Kidney capillary endothelial cell (primary cell): ENCODE data around the gene ATP6V0C.
A peak's percentile ranks its signal among the peaks of the same experiment; 100 is the strongest.
"Not testable (repeated sequence)": the region's sequence is repeated elsewhere in the genome, so short reads cannot be mapped to it uniquely, and the experiment has no call there.

Experiments used
- DNase-seq: peaks from one replicate; pipeline ENCODE4 v3.0.0-alpha.2; 2018; ENCODE audit warnings: low spot score

ATP6V0C gene

DNA sequence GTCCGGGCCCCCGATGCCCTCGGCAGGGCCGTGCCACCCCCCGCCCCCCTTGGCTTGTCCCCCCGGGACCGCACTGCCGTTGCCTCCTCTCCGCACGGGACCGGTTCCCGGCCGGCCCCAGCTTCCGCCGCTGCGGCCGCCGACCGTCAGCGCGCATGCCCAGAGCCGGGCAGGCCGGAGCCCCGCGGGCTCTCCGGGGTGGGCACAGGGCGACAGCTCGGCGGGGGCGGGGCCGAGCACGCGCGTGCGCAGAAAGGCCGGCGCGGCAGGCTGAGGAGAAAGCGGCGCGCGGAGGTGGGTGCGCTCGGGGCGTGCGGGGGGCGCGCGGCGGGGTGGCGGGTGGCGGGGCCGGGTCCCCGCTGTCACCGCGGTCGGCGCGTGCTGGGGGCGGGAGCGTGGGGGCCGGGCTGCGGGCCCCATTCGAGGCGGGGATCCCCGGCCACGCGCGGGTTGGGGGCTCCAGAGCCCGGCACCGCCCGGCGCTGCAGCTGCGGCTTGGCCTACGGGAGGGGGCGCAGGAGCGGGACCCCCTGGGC lies 38.8 kb upstream of the ATP6V0C start, which contains the start of gene TBC1D24:
TSS of gene TBC1D24 (plus strand) at position 251 of the 536 bp plus-strand sequence. CDS start 21,022 bp downstream, outside the sequence.
- DNase-seq: peak; percentile 84

DNA sequence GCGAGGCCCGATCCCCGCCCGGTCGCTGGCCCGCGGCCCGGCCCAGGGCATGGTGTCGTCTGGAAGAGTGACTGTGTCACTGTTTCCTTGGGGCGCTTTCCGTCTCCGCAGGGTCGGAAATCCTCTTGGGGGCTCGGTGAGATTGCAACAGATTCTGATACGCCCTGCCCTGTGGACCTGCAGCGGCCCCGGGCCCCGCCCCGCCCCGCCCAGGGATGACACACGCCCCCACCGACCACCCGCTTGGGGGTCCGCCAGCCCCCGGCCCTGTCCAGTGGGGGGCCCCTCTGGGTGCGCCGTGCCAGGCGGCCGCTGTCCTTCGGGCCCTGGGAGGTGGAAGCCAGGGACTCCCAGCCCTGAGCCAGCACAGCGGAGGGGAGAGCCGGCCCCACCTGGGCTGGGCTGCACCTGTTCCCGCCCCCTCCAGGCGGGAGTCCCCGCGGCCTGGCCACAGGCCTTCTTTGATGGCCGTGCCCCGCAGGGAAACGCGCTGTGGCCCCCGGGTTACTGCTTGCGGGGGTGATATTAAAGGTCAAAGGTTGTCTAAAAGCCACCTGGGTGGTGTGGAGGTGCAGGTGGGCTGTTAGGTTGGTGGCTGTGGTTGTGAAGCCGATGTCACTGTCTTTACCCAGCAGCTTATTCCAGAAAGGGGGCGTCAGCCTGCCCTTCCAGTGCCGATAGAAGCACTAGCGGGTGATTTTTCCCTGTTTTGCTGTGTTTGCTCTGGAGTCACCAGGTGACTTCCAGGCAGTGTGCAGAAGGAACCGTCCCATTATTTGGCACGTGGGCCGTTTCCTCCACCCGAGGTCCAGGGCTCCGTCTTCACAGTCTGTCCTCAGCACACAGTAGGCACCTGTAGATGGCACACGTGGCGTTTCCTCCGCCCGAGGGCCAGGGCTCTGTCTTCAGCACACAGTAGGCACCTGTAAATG lies 38.1 kb upstream of the ATP6V0C start:
- DNase-seq: no peak

DNA sequence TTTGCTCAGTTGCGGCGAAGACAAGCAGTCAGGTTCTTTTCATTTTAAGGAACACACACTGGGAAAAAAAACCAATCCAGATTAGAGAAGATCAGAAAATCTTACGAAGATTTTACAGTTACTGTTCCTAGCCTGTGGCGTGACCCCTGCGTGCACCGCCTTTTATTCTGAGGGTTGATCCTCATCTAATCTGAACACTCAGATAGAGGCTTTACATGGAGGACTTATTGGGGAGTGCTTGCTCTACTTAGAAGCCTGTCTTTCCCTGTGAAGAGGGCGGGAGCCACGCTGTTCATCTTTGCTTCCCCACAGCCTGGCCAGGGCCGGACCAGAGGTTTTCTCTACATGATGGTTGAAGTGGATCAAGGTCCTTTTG lies 37.4 kb upstream of the ATP6V0C start:
- DNase-seq: no peak

DNA sequence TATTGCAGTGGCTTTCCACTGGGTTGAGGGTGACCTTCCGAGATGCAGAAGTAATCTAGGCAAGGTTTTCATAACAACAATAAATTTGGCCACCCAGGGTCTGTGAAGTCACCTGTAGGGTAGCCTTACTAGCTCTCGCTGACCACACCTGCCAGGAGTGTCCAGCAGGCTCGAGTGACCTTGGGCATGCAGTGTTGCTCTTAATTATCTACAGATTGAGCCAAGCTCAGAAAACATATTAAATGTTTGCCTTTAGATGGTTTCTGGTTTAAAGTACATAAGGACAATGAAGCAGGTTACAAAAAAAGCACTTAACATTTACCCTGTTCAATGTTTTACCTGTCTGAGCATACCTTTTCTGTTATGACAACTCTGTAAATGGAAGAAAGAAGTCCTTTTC lies 37.0 kb upstream of the ATP6V0C start:
- no peak for DNase-seq

DNA sequence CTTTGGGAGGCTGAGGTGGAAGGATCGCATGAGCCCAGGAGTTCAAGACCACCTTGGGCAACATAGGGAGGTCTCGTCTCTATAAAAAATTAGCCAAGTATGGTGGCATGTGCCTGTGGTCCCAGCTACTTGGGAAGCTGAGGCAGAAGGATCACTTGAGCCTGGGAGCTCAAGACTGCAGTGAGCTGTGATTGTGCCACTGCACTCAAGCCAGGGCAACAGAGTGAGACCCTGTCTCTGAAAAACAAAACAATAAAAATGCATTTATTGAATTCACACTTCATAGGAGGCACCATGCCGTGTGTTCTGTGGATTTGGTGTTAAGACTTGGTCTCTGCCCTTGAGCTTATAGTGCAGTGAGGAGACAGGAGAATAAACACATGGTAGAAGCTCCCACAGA lies 36.4 kb upstream of the ATP6V0C start:
- no peak for DNase-seq

DNA sequence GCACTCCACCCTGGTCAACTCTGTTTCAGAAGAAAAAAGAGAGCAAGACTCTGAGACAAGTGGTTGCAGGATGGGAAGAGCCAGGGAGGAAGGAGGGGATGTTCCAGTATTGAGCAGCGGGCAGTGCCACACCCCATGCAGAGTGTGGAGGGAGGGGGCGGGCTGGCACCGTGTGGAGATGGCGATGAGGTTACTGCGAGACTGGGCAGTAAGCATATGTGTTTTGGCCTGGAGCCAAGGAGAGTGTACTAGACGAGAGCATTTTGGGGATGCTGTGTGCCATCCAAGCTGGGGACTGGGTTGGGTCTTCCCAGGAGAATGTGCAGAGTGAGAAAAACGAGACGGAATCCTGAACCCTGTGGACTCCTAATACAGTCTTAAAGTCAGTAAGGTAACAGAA lies 35.5 kb upstream of the ATP6V0C start:
- no peak for DNase-seq

DNA sequence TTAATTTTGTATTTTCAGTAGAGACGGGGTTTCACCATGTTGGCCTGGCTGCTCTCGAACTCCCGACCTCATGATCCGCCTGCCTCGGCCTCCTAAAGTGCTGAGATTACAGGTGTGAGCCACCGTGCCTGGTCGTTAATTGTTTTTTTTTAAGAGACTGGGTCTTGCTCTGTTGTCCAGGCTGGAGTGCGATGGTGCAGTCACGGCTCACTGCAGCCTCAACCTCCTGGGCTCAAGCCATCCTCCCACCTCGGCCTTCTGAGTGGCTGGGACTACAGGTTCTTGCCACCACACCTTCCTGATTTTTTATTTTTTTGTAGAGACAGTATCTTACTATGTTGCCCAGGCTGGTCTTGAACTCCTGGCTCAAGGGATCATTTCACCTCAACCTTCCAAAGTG lies 33.8 kb upstream of the ATP6V0C start:
- DNase-seq: not testable (repeated sequence)

DNA sequence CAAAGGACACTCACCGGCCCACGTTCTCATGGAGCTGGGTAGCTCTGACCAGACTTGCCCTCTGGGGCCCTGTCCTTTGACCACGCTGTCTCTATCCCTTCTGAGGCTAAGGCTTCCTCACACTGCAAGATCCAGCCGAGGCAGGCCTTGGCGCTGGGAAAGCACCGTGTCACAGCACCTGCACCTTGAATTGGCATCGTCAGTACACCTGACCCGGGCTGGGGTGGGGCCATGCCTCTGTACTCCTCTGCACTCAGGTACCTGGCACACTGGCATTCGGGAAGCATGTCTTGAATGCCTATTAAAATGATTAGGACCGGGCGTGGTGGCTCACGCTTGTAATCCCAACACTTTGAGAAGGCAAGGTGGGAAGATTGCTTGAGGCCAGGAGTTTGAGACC lies 32.8 kb upstream of the ATP6V0C start:
- no peak for DNase-seq

DNA sequence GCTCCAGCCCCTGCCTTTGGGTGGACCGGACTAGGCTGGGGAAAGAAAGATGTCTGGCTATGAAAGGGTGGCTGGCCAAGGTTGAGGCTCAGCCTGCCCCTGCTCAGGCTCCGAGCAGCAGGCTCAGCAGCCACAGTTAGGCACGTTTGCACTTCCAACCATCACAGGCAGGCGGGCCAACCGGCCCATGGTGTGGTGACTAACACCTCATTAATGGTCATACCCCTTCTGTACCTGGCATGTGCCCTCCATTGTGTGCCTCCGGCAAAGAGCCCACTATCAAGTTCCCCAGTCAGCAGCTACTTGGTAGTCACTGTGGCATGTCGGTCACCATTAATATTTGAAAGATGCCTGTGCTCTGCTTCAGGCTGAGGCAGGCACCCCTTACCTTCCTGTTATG lies 32.1 kb upstream of the ATP6V0C start:
- DNase-seq: no peak

DNA sequence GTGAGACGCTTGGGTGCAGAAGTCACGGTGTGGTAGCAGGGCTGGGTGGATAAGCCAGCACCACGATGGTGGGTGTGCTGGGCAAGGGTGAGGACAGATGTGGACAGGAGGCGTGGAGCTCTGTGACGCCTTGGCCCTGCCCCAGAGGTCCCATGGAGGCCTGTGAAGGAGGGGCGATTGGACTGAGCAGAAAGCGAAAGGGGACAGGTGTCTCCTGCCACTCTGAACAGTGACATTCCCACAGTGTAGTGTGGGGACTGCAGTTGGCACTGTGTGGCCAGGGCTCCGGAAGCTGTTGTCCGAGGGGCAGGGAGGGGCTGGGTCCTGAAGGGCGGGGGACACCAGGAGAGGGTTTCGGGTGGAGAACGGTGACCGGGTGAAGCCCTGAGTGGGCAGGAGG lies 31.5 kb upstream of the ATP6V0C start:
- DNase-seq: no peak

DNA sequence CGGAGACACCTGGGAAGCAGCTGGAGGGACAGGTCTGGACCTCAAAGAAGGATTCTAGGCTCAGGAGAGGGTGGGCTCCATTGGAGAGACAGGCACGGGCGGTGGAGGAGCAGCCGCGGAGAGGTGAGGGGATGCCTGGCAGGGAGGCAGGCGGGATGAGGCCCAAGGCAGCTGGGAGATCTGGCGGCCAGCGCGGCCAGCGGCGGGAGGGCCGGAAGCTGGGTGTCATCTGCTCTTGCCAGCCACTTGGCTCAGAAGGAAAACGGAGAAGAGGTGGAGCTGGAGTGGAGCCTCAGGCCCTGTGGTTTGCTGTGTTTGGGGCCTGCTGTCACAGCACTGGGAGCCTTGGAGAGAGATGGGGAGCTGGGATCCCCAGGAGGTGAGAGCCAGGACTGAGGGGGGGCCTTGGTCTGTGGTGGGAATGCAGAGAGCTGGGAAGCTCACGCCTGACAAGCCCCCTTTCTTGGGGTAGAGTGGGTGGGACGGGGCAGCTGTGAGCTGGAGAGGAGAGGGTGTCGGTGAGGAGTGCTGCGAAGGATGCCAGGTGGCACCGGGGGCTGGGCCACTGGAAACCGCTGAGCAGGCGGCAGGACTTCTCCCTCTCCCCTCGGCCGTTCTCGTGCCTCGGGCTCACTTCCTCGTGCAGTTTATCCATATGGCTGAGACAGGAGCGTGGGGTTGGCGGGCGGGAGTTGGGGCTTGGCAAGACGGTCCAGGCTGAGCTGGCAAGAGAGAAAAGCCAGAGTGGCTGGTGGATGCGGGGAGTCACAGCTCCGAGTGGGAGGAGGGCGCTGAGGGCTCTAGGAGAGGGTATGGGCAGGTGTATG lies 30.8 kb upstream of the ATP6V0C start:
- no peak for DNase-seq

DNA sequence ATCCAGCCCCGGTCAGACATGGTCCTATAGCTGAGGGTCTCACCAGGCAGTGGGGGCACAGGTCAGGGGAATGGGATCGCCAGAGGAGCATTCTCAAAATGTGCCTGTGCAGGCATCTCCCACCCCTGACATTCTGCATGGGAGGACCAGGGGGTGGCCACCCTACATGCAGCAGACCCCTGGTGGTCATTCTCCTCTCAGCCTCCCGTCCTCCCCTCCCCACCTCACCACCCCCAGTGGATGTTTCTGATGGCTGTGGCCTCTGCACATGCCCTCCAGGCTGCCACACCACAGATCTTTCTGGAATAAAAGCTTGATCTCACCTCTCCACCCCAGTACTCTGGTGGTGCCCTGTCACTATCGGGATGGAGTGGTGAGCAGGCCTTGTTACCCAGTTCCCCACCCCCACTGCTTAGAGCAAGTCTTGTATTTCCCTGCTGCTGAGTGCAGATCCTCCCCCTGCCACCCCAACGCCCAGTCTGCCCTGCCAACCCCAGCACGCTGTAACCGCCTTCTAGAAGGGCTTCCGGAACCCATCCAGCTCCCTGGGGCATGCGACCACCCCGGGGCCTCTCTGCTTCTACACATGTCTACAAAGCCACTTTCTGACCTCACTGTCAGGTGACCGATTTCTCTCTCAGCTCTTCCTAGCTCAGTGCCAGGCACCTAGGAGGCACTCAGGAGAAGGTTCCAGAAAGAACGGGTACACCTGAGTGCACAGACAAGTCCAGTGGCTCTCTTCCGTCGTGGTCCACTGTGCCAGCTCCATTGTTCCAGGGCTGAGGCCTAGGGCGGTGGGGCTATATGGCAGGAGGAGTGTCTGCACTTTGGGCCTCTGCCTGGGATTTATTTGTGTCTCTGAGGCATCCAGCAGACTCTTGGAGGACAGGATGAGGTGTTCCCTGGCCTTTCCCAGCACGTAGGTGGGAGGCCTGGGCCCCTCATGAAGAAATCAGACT lies 29.5 kb upstream of the ATP6V0C start:
- DNase-seq: no peak

DNA sequence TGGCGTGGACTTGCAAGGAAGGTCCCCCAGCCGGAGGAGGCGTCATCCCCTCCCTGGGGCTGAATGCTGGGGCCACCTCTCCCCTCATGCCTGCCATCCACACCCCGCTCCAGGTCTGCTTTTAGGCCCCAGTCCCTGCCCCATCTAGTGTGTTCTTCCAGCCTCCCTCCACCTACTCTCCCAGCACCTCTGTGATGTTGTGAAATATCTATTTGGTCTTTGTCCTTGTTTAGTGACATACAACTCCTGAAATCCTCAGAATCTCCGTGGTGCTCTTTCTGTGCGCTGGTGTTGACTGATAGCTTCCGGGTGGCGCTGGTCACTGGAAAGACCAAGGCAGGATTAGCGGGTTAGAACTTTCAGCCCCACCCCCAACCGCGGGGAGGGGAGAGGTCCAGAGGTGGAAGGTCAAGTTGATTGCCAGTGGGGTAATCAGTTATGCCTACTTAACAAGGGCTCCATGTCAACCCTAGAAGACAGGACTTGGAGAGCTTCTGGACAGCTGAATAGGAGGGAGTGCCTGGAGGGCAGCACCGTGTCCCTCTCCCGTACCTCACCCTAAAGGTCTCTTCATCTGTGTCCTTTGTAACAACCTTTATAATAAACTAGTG lies 28.7 kb upstream of the ATP6V0C start:
- DNase-seq: no peak

DNA sequence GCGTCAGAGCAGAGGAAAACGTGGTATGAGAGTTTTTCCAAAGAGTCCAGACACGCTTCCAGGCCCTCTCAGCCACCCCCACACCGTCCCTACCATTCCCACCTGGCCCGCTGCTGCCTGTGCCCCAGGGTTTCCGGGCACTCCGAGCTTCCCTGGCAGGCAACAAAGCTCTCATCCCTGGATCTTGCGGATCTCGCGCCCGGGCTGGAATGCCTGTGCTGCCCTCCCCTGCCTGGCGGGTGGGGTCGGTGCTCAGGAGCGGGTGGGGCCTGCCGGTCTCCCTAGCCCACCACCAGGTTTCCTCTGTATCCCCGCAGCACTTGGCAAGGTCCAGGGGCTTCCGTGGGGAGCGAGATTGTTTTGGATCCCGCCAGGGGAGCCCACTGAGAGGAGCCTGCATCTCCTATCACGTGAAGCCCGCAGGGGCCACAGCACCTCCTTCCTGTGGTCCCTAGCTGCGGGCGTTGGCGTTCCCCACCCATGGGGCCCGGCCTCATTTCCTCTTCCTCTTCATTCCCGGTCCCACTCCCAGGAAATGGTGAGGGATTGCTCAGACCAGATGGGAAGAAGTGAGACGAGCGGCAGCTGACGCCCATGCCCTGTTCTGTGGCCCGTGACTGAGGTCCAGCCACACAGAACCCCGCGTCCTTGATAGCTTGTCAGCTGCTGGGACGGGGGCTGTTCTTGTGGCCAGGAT lies 27.8 kb upstream of the ATP6V0C start:
- no peak for DNase-seq

DNA sequence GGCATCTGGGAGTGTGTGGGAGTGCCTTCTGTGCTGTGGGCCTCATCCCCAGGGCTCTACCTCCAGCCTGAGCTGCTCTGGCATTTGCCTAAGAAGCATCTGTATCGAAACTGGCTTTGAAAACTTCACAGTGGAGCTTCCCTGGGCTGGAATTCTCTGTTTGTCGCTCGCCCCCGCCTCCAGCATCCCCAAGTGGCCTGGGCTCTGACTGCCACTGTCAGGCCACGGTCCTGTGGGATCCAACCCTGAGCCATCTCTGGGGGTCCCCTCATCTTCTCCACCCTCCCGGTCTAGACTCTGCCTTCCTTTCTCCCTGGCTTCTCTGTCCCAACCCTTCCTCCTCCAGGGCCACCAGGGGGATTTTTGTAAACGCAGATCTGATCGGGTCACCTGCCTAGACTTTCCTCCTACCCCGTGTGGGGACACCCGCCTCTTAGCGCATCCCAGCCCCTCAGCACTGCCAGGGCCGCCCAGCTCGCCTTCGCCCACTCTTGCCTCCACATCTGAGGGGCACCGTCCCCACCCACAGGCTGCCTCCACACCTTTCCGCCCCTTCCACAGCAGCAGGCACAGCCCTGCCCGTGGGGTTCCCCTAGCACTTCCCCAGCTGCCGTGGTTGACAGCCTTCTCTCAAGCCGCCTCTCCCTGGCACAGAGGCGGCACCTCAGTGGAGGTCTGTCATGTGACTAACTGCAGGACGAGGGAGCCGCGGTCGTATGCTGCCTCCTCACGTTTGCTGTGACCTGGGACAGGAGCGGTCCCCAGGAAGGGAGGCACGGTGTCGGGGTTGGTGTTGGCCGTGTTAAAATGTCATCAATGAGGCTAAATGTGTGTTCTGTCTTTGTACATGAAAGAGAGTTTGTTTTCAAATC lies 26.9 kb upstream of the ATP6V0C start:
- no peak for DNase-seq

DNA sequence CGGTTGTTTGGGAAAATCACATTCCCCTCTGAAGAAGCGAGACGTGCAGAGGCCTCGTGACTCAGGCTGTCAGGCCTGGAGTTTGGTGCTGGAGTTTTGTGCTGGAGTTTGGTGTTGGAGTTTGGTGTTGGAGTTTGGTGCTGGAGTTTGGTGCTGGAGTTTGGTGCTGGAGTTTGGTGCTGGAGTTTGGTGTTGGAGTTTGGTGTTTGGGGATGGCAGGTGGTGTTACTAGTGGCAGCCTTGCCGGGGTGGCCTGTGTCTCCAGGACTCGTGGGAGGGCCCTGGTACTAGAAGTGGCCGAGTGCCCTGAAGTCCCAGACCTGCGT lies 26.3 kb upstream of the ATP6V0C start:
- DNase-seq: no peak

DNA sequence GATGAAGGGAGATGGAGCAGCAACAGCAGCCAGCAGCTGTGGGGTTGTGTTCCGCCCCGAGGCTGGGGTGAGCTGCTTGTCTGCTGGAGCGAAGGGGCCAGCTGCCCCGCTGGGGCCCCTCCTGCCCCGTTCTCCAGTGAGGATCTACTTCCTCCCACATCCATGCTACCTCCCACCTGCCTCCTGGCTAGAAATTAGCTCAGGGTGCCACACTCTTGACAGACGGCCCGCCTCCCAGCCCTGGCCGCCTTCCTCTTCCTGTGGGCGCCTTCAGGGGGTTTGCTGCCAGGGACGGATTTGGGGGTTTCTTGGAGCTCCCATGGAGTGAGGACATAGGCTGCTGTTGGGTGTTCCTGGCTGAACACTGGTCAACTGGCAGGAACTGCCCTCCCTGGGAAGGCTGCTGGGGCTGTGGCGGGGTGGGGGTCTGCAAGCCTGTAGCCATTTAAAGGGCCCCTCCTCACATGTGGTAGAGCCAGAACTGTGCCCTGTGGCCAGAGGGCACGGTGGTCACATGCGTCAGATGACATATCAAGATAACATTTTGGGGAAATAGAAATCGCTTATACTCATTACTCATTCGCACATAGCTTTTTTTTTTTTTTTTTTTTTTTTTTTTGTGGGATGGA lies 25.7 kb upstream of the ATP6V0C start:
- no peak for DNase-seq

DNA sequence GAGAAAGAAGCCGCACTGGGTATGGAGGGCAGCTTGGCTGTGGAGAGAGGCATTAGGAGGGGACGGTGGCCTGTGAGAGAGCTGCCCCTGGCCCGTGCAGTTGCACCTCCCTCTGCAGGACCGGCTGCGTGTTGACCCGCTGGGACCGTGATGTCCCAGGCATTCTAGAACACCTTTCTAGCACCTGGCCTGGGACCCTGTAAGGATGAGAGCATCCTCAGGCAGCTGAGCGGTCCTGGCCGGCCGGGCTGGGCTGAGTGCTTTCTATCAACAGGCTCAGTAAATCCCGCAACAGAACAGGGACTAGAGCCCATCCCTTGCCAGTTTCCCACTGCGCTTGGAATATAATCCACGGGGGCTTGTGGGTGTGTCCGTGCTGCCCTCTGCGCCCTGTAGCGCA lies 24.2 kb upstream of the ATP6V0C start:
- no peak for DNase-seq
